NCI-H2171 treated with DMSO at 0.1 percent for 48 hours (cell line): ENCODE results near the gene ZMYND8.
A peak's percentile ranks its signal among the peaks of the same experiment; 100 is the strongest.
"Not testable (repeated sequence)": the region's sequence is repeated elsewhere in the genome, so short reads cannot be mapped to it uniquely, and the experiment has no call there.

ENCODE experiments used
- DNase-seq: peaks from one replicate; lab custom pipeline; 2025; lab: John Stamatoyannopoulos, UW

ZMYND8 gene

GRCh38 chr20:47356526-47357295 is at the start of gene ZMYND8:
ZMYND8 (minus strand) TSS chr20:47356699; CDS start chr20:47356670, 29 bp downstream.
- DNase-seq = peak; percentile 96

DNA sequence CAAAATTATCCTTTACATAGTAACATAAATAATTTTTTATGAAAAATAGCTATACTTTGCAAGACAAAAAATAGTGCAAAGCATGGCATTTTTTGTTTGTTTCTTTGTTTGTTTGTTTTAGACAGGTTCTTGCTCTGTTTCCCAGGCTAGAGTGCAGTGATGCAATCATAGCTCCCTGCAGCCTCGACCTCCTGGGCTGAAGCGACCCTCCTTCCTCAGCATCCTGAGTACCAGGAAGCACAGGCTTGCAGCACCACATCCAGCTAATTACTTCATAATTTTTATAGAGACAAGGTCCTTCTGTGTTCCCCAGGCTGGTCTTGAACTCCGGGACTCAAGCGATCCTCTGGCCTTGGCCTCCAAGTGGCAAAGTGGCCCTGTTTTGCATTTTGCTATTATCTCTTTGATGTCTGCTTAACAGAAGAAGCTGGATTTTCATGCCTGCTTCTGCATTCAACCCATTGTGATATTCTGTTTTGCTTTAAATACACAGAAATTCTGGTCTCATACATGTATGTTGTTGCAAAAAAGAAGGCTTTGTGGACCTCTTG is 49.4 kb upstream of the ZMYND8 start:
- DNase-seq = no peak

- DNase-seq = peak; percentile 71
Measured at GRCh38 chr20:47400685-47401084, 44.2 kb upstream of the ZMYND8 start.

DNA sequence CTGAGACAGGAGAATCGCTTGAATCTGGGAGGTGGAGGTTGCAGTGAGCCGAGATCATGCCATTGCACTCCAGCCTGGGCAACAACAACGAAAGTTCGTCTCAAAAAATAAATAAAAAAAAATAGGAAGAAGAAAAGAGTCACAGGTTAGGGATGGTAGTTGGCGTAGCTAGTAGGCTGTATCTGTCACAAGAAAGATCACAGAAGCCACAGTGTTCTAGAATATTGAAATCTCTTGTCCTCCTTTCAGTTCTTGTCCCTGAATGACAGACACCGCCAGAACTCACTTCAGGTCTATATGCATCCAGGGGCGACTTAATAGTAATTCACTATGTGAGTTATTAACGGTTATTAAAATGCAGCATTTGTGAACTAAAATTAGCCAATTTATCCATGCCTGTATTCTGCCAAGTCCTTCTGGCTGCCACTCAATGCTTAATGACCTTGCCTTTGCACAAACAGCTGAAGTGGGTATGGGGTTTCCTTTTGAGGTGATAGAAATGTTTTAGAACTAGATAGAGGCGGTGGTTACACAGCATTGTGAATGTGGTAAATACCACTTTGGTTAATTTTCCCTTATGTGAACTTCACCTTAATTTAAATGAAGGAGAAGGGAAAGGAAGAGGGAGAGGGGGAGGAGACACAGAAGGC is 41.3 kb upstream of the ZMYND8 start:
- peak; percentile 30 for DNase-seq

DNA sequence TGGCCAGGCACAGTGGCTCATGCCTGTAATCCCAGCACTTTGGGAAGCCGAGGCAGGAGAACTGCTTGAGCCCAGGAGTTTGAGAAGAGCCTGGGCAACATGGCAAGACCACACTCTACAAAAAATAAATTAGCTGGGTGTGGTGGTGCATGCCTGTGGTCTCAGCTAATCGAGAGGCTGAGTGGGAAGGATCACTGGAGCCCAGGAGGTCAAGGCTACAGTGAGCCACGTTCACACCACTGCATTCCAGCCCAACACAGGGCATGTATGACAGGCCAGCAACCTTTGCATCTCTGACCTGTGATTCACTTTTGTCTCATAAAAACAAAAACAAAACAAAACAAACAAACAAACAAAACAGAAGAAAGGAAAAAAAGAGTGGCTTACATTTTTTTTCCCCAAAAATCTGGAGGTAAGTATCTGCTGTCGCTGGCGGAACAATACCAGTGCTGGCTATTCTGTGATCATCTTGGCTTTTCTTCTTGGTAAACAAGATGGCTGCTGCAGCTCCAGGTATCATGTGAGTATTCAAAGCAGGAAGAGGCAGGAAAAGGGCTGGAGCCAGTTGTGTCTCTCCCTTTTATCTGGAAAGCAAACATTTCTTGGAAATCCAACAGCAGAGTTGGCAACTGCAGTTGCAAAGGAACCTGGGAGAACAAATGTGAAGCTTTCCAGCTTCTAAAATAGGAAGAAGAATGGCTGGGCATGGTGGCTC is 40.4 kb upstream of the ZMYND8 start:
- DNase-seq = no peak

GRCh38 chr20:47393796-47394514 is 37.5 kb upstream of the ZMYND8 start:
- DNase-seq = not testable (repeated sequence)

DNA sequence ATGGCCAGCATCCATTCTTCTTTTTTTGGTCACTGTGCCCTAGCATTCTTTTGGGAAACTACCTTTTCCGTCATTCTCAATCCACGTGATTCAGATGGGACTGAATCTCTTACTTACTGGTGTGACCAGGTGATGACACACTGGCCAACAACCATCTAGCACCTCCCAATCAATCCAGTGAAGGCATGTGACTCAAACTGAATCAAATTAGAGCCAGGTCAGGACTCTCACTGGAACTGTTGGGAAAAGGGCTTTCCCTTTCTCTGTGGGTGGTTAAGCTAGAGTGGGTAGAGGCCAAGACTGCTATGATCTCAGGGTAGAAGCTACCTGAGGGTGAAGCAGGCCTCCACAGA is 36.2 kb upstream of the ZMYND8 start:
- DNase-seq = no peak

GRCh38 chr20:47392015-47392720 is 35.7 kb upstream of the ZMYND8 start:
- peak; percentile 70 for DNase-seq

DNA sequence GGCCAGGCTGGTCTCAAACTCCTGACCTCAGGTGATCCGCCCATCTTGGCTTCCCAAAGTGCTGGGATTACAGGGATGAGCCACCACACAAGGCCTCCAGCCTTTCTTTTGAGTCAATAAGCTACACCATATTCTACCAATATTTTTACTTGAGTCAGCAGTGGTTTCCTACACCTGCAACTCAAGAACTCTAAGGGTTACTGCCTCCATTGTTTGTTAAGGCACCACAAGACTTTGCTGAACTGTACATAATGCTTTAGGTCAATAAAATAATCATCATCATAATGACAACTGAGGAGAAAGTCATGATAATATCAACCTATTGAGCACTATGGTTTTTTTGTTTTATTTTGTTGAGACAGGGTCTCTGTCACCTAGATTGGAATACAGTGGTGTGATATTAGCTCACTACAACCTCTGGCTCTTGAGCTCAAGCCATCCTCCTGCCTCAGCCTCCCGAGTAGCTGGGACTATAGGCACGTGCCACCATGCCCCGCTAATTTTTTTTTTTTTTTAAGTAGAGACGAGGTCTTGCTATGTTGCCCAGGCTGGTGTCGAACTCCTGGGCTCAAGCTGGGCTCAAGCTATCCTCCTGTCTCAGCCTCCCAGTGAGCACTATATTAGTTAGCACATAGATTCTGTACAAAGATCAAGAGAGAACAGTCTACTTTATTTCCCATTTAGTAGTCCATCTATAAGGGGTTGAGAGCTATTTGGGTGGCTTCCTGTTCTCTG is 34.9 kb upstream of the ZMYND8 start:
- DNase-seq = no peak

- no peak for DNase-seq
Measured at GRCh38 chr20:47389867-47390347, 33.4 kb upstream of the ZMYND8 start.

- not testable (repeated sequence) for DNase-seq
Measured at GRCh38 chr20:47385968-47386367, 29.5 kb upstream of the ZMYND8 start.

DNA sequence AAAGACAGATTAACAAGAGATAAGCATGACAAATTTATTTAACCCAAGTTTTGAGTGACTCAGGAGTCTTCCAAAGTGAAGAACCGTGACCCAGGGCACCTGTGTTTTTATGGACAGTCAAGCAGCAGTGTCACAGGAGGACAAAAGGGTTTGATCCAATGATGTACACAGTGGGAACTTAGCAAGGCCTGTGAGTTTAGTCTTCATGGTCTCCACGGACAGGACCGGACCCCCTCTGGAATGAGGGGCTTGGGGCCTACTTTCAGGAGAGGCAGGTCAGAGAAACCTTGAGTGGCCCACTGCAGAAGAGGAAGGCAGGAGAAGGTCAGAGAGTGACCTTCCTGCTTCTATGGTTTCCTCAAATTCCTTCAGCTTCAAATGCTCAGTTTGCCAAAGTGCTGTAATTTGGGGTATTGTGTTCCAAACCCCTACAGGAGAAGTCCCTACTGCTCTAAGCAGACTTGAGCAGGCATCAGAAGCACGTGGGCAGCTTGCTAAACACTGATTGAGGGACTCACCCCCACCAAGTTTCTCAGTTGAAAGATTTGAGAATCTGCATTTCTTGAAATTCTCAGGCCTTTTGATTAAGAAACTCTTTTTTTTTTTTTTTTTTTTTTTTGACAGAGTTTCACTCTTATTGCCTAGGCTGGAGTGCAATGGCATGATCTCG is 26.4 kb upstream of the ZMYND8 start:
- no peak for DNase-seq

DNA sequence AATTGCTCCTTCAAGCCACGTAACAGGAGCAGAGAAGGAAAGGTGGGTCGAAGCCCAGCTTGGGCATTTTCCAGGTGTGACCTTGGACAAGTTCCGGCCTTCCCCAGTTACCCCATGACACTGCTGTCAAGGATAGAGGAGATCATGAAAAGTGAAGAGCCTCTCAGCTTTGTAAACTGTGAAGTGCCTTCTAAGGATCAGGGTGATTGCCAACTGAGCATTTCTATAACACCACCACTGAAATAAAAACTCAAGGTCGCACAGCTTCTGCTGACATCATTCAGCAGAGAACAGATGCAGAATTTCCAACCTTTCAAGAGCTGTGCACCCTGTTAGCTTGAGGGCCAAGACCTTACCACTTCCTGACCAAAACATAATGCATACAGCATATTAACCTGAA is 24.0 kb upstream of the ZMYND8 start:
- DNase-seq = no peak

DNA sequence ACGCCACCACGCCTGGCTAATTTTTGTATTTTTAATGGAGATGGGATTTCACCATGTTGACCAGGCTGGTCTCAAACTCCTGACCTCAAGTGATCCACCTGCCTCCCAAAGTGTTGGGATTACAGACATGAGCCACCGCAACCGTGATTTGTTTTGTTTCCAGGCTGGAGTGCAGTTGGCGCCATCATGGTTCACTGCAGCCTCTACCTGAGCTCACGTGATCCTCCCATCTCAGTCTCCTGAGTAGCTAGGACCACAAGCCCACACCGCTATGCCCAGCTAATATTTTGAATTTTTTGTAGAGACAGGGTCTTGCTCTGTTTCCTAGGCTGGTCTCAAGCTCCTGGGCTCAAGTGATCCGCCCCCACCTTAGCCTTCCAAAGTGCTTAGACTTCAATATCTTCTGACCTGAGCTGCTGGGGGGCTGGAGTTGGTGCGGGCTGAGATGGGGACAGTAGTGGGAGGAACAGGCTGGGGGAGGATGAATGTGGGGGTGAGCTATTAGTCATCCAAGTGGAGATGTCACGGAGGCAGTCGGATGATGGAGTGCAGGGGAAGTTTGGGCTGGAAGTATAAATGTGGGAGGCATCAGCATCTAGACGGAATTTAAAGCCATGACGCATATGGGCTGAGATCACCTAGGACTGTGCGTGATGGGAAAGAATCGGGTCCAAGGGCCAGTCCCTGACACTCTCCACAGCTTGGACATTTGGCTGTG is 23.1 kb upstream of the ZMYND8 start:
- no peak for DNase-seq

DNA sequence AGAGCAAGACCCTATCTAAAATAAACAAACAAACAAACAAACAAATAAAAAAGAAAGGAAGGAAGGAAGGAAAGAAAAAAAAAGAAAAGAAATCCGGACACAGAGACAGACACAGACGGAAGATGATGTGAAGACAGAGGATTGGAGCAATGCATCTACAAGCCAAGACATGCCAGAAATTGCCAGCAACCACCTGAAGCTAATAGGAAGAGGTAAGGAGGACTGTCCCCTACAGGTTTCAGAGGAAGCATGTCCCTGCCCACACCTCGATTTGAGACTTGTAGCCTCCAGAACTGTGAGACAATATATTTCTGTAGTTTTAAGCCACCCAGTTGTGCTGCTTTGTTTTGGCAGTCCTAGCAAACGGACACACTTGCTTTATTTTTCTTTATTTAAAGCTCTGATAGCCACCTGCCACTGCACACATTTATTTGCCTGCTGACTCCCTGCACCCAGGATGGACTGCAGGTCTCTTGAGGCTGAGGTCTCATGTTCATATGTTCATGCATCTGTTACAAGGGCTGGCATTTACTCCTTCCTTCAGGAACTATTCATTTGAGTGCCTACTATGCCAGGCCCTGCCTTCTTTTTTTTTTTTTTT is 20.7 kb upstream of the ZMYND8 start:
- peak; percentile 97 for DNase-seq

- not testable (repeated sequence) for DNase-seq
Measured at GRCh38 chr20:47376096-47376643, 19.7 kb upstream of the ZMYND8 start.

DNA sequence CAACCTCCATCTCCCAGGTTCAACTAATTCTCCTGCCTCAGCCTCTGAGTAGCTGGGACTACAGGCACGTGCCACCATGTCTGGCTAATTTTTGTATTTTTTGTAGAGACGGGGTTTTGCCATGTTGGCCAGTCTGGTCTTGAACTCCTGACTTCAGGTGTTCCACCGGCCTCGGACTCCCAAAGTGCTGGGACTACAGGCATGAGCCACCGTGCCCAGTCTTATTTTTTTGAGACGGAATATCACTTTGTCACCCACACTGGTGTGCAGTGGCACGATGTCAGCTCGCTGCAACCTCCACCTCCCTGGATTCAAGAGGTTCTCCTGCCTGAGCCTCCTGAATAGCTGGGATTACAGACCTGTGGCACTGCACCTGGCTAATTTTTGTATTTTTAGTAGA is 17.6 kb upstream of the ZMYND8 start:
- not testable (repeated sequence) for DNase-seq

- no peak for DNase-seq
Measured at GRCh38 chr20:47373206-47373733, 16.8 kb upstream of the ZMYND8 start.
